Smooth muscle cell of the umbilical artery (primary cell): ENCODE data around the gene SAMD1. TPM values are rescaled to one million over a fixed set of nuclear protein-coding genes. Genes with fewer than 3 reads are reported as not detected.

ENCODE experiments used
- total RNA-seq: library from RNA; depleted of rRNA; stranded (reverse); fragments of >200 nt; gene quantifications from 2 replicates; pipeline ENCODE4 v1.2.3, GENCODE V29; 2014

Gene SAMD1
- 16.3 and 29.7 TPM in 2 replicates for total RNA-seq

DNA sequence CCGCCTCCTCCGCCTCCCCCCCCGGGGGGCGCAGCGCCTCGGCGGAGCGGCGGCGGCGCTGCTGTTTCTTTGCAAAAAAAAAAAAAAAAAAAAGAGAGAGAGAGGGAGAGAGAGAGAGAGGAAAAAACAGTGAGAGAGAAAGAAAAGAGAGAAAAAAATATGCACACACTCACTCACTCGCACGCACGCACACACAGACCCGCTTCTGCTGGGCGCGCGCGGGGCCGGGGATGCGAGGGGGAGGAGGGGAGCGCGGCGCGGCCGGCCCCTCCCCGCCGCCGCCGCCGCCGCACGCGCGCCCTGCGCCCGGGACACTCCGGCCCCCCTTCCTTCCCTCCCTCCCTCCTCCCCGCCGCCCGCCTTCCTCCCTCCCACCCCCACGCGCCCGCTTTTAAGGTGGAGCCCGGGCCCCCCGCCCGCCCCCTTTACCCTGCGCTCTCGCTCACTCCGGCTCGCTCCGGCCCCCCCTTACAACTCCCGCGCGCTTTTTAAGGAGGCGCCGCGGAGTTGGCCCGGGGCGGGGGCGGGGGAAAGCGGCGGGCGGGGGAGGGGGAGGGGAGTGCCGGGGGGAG lies at the start of gene SAMD1:
Gene SAMD1, minus strand, starts transcription at position 243 of the 572 bp plus-strand sequence.

DNA sequence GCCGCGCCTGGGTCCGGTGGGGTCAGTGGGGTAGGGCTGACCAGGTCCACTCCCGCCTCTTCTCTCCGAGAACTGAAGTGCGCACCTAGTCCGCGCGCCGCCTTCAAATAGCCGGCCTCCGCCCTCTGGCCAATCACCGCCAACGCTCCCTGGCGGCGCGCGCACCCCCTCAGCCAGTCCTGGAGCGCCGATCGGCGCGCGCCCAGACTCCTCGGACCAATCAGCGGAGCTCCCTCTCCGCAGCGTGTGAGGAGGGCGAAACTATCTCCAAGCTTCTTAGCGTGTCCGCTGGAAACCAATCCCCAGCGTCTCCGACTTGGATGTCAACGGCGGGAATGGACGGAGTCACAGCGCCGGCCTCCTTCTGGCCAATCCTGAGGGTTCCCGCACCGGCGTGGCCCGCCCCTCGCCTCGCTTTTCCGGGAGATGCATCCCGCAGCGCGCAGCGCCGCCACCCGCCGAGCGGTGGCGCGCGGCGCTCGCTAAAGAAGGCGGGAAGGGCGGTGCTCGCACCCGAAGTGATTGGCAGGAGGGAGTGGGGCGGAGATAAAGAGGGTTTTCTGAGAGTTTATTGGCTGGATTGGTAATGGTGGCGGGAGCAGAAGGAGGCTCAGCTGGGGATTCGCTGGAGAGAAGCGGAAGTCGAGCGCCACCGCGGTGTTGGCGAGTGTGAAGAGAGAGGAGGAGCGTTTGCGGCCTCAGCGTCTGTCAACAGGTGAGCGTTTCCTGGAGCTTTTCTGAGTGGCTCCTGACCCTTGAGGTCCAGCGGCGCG lies 46.1 kb upstream of the SAMD1 start, which contains the start of gene ASF1B:
Gene ASF1B, minus strand, starts transcription at position 81 of the 773 bp plus-strand sequence. CDS start 133 bp downstream, outside the sequence.

DNA sequence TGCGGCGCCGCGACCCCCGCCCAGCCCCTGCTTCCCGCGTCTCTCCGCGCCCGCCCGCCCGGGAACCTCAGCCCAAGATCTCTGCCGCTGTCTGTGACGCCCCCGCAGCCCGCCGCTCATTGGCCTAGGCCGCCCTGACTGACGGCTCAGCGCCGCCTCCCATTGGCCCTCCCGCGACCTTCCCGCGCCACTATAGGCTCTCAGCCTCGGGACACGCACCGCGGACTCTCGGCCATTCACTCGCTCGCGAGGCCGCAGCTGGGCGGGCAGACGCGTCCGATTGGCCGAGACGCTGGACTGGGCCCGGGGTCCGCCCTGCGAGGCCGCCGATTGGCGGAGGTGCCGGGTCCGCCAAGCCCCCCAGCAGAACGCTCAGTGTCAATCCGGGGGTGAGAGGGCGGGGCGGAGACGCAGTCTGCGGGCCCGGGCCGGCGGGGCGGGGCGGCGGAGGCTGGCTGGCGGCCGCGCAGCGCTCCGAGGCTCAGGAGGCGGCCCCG lies 27.2 kb upstream of the SAMD1 start, which contains the start of gene PRKACA:
Gene PRKACA, minus strand, starts transcription at position 95 of the 497 bp plus-strand sequence. CDS start 215 bp downstream, outside the sequence.

DNA sequence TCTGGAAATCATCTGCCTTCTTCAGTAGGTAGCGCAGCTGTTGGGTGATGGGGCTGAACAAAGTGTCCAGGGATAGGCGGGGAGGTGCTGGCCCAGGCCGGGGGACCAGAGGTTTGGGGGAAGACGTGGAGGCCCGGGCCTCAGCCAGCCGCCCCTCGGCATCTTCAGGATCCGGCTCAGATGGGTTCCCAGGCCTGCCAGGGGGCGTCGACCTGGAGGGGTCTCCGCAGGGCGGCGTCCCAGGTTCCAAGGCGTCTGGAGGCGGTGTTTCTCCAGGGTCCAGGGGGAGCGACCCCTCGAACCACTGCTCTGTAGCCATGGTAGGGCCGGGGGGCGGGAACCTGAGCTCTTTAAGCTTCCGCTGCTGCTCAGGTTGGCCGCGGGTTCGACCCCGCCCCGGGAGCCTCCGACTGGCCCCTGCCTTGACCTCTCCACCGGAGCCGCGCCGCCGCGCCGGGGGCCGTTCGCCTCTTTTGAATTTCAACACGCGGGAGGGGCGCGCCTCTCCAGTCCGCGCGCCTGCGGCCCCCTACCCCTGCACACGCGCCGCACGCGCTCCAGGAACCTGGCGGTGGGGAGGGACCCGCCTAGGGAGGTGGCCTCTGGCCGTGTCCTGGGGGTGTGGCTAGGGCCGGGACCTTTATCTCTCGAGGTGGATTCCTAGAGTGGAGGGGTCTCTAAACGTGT lies 5.1 kb downstream of the SAMD1 start, which contains the start of gene C19orf67:
Gene C19orf67, minus strand, starts transcription at position 475 of the 687 bp plus-strand sequence. Its CDS starts 156 bp downstream, at position 319.

DNA sequence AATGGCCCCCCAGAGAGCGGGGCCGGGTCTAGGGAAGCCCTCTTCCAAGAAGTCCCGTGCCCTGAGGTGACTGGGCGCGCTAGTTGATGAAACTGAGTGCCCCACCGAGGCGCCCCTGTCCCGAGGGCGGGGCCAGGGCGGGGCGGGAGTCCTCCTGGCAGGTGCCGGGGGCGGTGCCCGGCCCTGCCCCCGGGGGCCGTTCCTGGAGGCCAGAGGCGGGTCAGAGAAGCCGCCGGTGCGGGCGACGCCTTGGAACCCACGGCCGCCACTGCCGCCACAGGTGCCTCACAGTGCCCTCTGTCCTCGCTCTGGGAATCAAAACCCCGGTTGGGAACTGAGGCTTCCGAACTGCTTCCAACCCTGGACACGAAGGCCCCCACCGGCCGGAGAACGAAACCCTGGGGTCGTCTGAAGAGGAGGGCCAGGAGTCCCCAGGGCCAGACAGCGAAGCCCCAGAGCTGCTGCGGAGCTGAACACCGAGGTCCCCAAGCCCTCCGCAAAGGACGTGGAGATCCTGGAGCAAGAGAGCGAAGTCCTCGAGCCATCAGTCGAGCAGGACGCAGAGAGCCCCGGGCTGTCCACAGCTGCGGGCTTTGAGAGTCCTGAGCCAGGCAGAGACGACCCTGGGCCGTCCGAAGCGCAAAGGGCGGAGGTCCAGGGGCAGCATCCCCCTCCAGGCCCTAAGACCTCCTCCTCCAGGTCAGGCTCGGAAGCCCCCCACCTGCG lies 17.9 kb downstream of the SAMD1 start, which contains the start of gene MISP3:
Gene MISP3, plus strand, starts transcription at position 252 of the 726 bp plus-strand sequence. CDS start 524 bp downstream, outside the sequence.

DNA sequence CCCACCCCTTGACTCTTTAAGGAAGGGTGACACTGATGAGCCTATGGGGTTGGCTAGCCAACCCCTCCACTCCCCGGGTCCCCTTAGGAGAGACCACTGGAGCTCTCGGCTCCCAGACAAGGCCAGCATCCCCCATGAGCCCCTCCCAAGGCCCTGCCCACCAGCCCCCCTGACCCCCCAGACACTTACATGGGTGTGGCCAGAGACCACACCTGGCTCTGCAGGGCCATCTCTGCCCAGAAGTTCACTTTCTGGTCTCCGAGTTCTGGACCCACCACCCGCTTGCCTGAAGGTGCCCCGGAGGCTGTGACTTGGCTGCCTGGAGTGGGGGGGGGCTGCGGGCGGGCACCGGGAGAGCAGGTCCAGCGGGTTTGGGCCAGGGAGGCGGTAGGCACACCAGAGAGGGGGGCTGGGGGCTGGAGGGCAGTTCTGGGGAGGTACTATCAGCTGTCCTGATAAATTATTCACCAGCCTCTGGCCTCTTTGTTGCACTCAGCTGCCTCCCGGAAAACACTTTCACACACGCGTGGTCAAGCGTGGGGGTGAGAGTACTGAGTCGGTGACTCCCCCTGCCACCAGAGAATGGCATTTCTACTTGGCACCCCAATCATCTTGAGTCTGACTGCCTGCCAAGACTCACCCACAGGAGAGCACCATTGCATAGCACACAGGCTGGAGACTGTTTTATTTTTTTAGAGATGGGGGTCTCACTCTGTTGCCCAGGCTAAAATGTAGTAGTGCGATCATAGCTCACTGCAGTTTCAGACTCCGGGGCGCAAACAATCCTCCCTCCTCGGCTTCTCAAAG lies 28.6 kb downstream of the SAMD1 start, which contains the start of gene PALM3:
Gene PALM3, minus strand, starts transcription at position 326 of the 807 bp plus-strand sequence. Its CDS starts 96 bp downstream, at position 230.

Other genes starting within 250 kb of the SAMD1 start
- gene NANOS3, start 213.6 kb downstream of the SAMD1 start, total RNA-seq, result 0.74 TPM in 1 of 2 replicates, not detected in the other
- under 0.01 and 0.37 TPM in 2 replicates for gene BRME1, start 184.6 kb downstream of the SAMD1 start, total RNA-seq
- gene CC2D1A, start 184.6 kb downstream of the SAMD1 start, total RNA-seq, result 8.3 and 14.3 TPM in 2 replicates
- 3.9 and 4.8 TPM in 2 replicates for gene PODNL1, start 152.3 kb downstream of the SAMD1 start, total RNA-seq
- 4.5 and 11.4 TPM in 2 replicates for gene DCAF15, start 138.2 kb downstream of the SAMD1 start, total RNA-seq
- gene RFX1, start 84.4 kb downstream of the SAMD1 start, total RNA-seq, result 2.7 and 7.1 TPM in 2 replicates
- not detected in 2 replicates for gene RLN3, start 62.6 kb downstream of the SAMD1 start, total RNA-seq
- 4.5 and 14.1 TPM in 2 replicates for gene IL27RA, start 59.0 kb downstream of the SAMD1 start, total RNA-seq
- 0.30 and 0.92 TPM in 2 replicates for gene PALM3, start 28.7 kb downstream of the SAMD1 start, total RNA-seq
- gene MISP3, start 18.0 kb downstream of the SAMD1 start, total RNA-seq, result 0.78 and 1.2 TPM in 2 replicates
- gene C19orf67, start 5.0 kb downstream of the SAMD1 start, total RNA-seq, result not detected in 2 replicates
- gene PRKACA, start 27.0 kb upstream of the SAMD1 start, total RNA-seq, result 54.9 and 77.4 TPM in 2 replicates
- gene ASF1B, start 45.8 kb upstream of the SAMD1 start, total RNA-seq, result 0.89 and 4.8 TPM in 2 replicates
- gene ADGRL1, start 115.4 kb upstream of the SAMD1 start, total RNA-seq, result 1.5 and 5.0 TPM in 2 replicates